Stimulated activated naive CD8-positive, alpha-beta T cell treated with anti-CD3 and anti-CD28 coated beads, Interleukin-15, Interleukin-2, amounts not matched to agents 100 U/mL and 50 U/mL, for 24 hours (primary cell): Measurements from ENCODE around the gene AIM2.

Source experiments
- ATAC-seq: fragments of 150-1000 bp; cut with Tn5 transposase; one replicate; pipeline ENCODE4 v1.10.0; 2021
- DNase-seq: peaks from one replicate; pipeline ENCODE4 v3.0.0; 2021

The AIM2 gene

GRCh38 chr1:159014851-159015250 is 61.7 kb downstream of the AIM2 start:
- ATAC-seq (no peak), DNase-seq (peak; percentile 18)

GRCh38 chr1:159014003-159014571 is 62.5 kb downstream of the AIM2 start:
- ATAC-seq: no peak

GRCh38 chr1:159012495-159012894 is 64.1 kb downstream of the AIM2 start:
- peak; percentile 66 for ATAC-seq
- peak; percentile 67 for DNase-seq

More at GRCh38 chr1:159014003-159014571, 62.5 kb downstream of the AIM2 start:
- DNase-seq: no peak
